Renal pelvis (tissue), 4 donors: ENCODE data around the gene MPP4. TPM values are rescaled to one million over a fixed set of nuclear protein-coding genes. Genes with fewer than 3 reads are reported as not detected.
"Not testable (repeated sequence)": the region's sequence is repeated elsewhere in the genome, so short reads cannot be mapped to it uniquely, and the experiment has no call there.

Source experiments
- DNase-seq: peaks from one replicate; pipeline ENCODE4 v3.0.0-alpha.2; 2013
- polyA plus RNA-seq, 3 donors: library from polyadenylated mRNA; unstranded; fragments of 120-200 nt; gene quantifications; one replicate each; pipeline ENCODE4 v1.2.1, GENCODE V29; 2013; ENCODE audit not compliant: insufficient read length in 3 of 3

Gene MPP4
- polyA plus RNA-seq, 3 donors = 0.09 to 0.43 (median 0.23) TPM

- no peak for DNase-seq
Measured at GRCh38 chr2:201674298-201674697, 24.1 kb downstream of the MPP4 start.

- DNase-seq = no peak
Measured at GRCh38 chr2:201673546-201673945, 24.9 kb downstream of the MPP4 start.

- DNase-seq = not testable (repeated sequence)
Measured at GRCh38 chr2:201671205-201671604, 27.2 kb downstream of the MPP4 start.

DNA sequence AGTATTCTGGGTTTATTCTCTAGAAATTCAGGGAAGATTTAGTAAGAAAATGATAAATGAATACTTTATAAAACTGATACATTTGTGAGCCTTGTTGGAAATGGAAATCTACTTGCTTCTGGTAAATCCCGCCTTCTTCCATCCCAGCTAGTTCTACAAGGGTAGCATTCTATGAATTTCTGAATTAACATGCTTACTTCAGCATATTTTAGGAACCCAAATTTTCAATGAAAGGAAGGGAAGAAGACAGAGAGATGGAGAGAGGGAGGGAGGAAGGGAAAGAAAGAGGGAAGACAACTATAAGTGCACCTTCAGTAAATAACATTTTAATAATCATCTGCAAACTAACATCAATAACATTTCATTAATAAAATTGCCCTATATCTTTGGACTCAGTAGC, 28.6 kb downstream of the MPP4 start:
- DNase-seq = no peak

DNA sequence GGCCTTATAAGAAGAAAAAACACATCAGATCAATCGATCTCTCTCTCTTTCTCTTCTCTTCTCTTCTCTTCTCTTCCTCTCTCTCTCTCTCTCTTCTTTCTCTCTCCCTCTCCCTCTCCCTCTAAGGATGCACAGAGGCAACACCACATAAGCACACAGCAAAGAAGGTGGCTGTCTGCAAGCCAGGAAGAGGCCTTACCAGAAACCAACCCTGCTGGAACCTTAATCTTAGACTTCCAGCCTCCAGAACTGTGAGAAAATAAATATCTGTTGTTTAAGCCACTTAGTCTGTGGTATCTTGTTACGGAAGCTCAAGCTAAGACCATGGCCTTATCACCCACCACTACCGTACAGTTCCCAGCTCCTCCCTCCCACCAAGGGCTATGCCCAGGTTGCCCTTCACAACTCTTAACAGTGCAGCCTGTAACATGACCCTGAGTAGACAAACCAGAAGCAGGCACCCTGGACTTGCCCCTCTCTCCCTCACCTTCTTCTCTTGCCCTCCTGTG, 30.0 kb downstream of the MPP4 start:
- no peak for DNase-seq

DNA sequence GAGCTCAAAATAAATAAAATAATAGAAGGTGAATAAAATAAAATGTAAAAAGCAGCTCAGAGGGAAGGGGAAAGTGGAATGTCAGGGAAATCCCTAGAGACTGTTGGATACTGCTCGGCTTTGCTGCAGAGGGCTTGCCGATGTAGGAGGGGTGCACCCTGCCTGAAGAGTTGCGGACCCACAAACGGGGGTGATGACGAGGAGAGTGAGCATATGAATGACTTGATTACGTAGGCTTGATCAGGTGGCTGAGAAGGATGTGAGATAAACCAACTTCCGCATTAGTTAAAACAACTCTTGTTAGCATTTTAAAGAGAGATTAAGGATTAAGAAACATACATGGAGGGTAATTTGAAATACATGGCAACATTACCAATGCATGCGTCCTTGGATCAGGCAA, 34.1 kb downstream of the MPP4 start:
- DNase-seq = no peak

DNA sequence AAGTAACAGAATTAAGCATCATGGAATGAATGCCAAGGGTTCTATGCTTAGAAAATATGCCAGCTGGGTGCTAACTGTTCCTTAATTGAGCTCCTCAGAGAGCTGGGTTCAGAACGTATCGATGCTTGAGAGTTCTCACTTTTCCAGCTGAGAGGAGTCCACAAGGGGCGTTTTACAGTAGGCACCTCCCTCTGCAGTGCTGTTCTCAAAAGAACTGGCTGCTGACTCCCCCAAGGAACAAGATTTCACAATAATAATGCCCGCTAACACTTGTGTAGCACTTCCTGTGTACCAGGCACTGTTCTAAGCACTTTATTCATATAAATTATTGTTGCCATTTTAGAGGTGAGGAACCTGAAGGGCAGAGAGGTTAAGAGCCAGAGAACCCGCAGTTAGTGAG, 37.1 kb downstream of the MPP4 start:
- DNase-seq = no peak

- no peak for DNase-seq
Measured at GRCh38 chr2:201660293-201660895, 38.0 kb downstream of the MPP4 start.

DNA sequence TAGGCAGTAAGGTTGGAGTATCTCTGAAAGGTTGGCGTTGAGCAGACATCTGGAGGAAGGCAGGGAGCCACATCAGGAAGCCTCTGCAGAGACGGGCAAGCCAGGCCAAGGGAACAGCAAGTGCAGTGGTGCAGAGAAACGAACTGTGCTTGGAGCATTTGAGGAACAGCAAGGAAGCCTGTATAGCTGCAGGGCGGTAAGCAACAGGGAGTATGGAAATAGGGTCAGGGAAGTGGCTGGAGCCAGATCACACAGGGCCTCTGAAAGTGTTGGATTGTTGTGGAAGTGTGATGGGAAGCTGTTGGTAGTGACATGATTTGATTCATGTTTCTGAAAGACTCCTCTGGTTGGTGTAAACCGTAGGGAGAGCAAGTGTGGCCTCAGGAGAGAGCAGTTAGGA, 41.7 kb downstream of the MPP4 start:
- DNase-seq = no peak

DNA sequence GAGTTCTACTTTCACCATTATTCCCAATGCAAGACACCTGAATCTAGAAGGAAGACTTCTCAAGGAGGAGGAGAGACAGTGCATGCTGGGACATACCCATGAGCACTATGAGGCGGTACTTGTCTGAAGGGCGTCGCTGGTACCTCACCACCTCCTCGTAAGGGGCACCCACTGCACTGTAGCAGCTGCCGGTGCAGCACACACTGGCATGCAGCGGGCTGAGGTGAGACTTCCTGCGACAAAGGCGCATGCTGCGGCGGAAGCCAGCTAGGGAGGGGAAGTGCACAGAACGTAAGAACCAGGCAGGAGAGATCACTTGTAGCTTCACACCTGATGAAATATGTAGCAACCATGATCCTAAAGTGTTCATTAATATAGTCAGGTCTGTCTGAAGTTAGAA, 42.3 kb downstream of the MPP4 start:
- no peak for DNase-seq

GRCh38 chr2:201654616-201655384, 43.6 kb downstream of the MPP4 start:
- no peak for DNase-seq

- DNase-seq = no peak
Measured at GRCh38 chr2:201653221-201653620, 45.2 kb downstream of the MPP4 start.

GRCh38 chr2:201649442-201649841, 49.0 kb downstream of the MPP4 start:
- DNase-seq = no peak

GRCh38 chr2:201647431-201647830, 51.0 kb downstream of the MPP4 start:
- no peak for DNase-seq

GRCh38 chr2:201644001-201644400, 54.4 kb downstream of the MPP4 start:
- peak; percentile 14 for DNase-seq

DNA sequence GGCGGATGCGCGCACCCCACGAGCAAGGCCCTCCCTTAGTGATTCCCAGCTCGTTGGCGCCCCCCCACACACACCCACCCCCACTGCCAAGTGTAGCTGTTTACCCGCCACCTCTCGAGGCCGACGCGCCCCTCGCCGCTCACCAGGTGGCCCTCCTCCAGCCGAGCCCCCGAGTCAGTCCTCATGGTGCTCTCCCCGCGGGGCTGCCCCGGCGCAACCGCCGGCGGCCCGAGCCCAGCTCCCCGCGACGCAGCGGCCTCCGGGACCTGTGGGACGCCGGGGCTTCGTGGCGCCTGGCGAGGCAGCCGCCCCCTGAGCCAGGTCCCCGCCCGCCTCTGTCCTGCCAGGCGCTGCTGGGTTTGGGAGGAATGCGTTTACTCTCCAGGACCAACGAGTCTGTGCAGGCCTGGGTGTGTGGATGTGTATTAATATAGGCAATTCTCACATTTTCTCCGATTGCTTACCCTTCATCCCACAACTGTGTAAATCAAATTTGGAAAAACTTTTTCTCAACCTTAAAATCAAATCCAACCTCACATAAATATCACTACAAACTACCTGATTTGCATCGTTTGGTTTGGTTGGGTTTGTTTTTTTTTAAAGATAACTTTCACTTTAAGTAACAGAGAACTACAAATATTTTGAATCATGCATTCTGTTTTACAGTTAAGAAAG, 55.1 kb downstream of the MPP4 start, which contains the start of gene TMEM237:
TSS of gene TMEM237 (minus strand) at position 288 of the 675 bp plus-strand sequence. CDS start at position 185, 103 bp downstream.
- DNase-seq = peak; percentile 54

DNA sequence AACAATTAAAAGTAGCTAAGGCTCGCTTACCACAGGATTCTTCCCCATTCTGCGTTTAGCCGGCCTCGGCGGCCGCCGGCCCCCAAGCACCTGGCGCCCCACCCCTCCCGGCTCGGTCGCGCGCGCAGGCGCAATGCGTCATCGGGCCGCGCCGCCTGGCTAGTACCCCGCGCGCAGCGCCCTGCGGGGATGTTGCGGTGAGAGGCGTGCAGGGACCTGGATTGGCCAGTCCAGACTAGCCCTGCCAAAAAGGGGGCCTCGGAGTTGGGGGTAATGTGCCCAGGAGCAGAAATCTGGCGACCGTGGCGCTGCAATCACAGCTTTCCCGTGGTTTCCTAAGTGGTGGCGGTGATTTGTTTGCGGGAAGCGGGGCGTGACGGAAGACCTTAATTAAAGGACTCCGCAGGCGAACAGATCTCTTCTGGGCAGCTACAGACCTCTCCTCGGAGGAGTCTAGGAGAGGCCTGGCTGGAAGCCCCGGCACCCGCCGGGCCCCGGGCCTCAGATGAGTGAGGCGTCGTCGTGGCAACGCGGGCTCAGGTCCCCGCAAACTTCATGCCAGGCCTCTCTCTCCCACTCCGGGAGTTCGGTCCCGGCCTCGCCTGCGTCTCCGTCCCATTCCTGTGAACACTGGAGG, 55.7 kb downstream of the MPP4 start:
- peak; percentile 89 for DNase-seq

DNA sequence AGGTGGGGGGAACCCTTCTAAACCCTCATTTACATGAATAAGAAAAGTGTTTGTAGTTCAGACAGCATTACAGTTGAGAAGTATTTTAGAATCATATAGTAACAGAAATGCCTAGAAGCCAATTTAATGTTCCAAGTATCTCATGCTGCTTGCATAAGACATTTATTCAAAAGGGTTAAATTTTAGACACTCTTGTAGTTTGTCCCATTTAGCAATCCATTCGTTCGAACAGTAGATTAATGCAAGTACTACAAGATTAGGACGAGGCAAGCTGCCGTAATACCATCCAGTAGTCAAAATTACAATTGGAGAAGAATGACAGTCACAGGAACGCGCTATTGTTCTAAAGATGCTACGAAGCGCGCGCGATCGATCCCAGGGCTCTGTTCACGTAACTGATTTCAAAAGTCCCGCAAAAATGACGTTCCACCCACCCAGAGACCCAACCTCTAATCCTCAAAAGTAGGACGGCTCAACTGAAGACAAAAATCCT, 56.3 kb downstream of the MPP4 start:
- DNase-seq = no peak

GRCh38 chr2:201639205-201639604, 59.2 kb downstream of the MPP4 start:
- DNase-seq = no peak

- no peak for DNase-seq
Measured at GRCh38 chr2:201638326-201638725, 60.1 kb downstream of the MPP4 start.

GRCh38 chr2:201633661-201634249, 64.7 kb downstream of the MPP4 start:
- no peak for DNase-seq

DNA sequence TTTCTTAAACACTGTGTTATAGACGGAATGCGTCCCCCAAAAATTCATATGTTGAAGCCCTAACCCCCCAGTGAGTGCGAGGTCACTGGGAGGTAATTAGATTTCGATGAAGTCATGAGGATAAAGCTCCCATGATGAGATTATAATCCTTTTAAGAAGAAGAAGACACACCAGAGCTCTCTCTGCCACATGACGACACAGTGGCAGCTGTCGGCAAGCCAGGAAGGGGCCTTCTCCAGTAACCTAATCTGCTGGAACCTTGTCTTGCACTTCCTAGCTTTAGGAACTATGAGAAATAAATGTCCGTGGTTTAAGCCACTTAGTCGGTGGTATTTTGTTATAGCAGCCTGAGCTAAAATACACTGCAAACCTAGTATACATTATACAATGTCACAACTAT, 67.4 kb downstream of the MPP4 start:
- no peak for DNase-seq
